Type B pancreatic cell (in vitro differentiated cells): ENCODE data around the gene COL9A3. TPM values are rescaled to one million over a fixed set of nuclear protein-coding genes. Genes with fewer than 3 reads are reported as not detected.
A peak's percentile ranks its signal among the peaks of the same experiment; 100 is the strongest.

Source experiments
- DNase-seq: peaks from one replicate; pipeline ENCODE4 v3.0.0; 2021; ENCODE audit warnings: mixed read lengths; ENCODE audit not compliant: unreplicated experiment; ENCODE audit errors: extremely low spot score
- H3K27ac Mint-ChIP-seq: 2 replicates; pipeline ENCODE4 v1.8.0; 2021; ENCODE audit warnings: mild to moderate bottlenecking, mixed read lengths
- H3K27me3 Mint-ChIP-seq: 2 replicates; pipeline ENCODE4 v1.8.0; 2021; ENCODE audit warnings: mixed read lengths
- H3K36me3 Mint-ChIP-seq: 2 replicates; pipeline ENCODE4 v1.8.0; 2021; ENCODE audit warnings: mixed read lengths
- H3K4me1 Mint-ChIP-seq: one replicate; pipeline ENCODE4 v1.8.0; 2021; ENCODE audit warnings: mixed read lengths; ENCODE audit not compliant: unreplicated experiment
- H3K4me3 Mint-ChIP-seq: 2 replicates; pipeline ENCODE4 v1.8.0; 2021; ENCODE audit warnings: mild to moderate bottlenecking, mixed read lengths
- H3K9me3 Mint-ChIP-seq: 2 replicates; pipeline ENCODE4 v1.8.0; 2021; ENCODE audit warnings: mixed read lengths
- total RNA-seq: library from RNA; stranded (reverse); gene quantifications from 2 replicates; pipeline ENCODE4 v1.2.1, GENCODE V29; 2021; ENCODE audit warnings: low replicate concordance
- TF ChIP-seq, protein P1 (sequence below): fragments of 200-600 bp; sonication (generic); conservative IDR thresholded peaks from 2 replicates; pipeline ENCODE4 v1.5.0; 2021; ENCODE audit warnings: antibody characterized with exemption, mild to moderate bottlenecking

COL9A3 gene
- total RNA-seq, 1 donor from 2014 or later: 21.2 TPM

- TF ChIP-seq, protein P1, sequence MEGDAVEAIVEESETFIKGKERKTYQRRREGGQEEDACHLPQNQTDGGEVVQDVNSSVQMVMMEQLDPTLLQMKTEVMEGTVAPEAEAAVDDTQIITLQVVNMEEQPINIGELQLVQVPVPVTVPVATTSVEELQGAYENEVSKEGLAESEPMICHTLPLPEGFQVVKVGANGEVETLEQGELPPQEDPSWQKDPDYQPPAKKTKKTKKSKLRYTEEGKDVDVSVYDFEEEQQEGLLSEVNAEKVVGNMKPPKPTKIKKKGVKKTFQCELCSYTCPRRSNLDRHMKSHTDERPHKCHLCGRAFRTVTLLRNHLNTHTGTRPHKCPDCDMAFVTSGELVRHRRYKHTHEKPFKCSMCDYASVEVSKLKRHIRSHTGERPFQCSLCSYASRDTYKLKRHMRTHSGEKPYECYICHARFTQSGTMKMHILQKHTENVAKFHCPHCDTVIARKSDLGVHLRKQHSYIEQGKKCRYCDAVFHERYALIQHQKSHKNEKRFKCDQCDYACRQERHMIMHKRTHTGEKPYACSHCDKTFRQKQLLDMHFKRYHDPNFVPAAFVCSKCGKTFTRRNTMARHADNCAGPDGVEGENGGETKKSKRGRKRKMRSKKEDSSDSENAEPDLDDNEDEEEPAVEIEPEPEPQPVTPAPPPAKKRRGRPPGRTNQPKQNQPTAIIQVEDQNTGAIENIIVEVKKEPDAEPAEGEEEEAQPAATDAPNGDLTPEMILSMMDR: no peak
- H3K27ac Mint-ChIP-seq: no peak overlapping the region
- no peaks in the 10 kb centered on the region for H3K9me3 Mint-ChIP-seq
- H3K27me3 Mint-ChIP-seq: peaks cover 16% of the 10 kb centered on the region
- DNase-seq: no peak
- H3K36me3 Mint-ChIP-seq: no peaks in the 10 kb centered on the region
- peaks cover 12% of the 10 kb centered on the region for H3K4me1 Mint-ChIP-seq
- peak overlapping the region; percentile 45 for H3K4me3 Mint-ChIP-seq
These were observed 1.2 kb downstream of the COL9A3 start for GRCh38 chr20:62817975-62818591.

DNA sequence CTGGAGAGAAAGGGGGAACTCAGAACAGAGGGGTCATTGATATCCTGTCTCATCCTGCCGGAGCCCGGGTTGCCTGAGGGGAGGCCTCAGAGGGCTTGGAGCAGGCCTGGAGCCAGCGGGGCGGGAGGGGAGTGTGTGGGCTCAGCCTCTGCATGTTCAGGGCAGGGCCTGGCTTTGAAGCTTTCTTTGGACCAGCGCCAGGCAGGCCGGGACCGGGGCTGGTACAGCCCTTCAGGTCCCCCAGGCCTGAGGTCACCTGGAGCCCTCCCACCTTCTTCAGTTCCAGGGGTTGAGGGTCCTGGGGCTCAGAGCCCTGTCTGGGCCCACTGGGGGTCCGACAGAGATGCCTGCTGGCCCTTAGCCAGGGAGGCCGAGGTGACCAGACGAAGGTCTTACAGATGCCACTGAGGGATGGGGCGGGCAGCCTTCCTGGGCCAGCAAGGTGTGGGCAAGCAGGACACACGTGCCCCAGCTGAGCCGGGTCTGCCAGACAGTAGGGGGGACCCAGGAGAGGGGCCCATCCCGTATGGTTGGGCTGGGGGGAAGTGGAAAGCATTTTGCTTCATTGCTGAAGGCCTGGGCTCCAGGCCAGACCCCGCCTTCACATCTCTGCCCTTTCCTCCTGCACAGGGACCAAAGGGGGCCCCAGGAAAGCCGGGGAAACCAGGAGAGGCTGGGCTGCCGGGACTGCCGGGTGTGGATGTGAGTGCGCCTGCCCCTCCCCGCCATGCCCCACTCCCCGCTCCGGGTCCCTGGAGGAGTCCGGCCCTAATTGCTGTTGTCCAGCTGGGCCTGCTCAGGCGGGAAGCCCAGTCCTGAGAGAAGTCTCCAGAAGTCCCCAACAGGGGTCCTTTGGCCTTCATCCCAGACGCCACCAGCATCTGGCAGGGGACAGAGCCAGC lies 2.0 kb downstream of the COL9A3 start:
- Mint-ChIP-seq H3K4me1 (peaks cover 12% of the 10 kb centered on the region), H3K27ac (no peak overlapping the region), H3K36me3 (no peaks in the 10 kb centered on the region), H3K27me3 (peaks cover 16% of the 10 kb centered on the region), H3K9me3 (no peaks in the 10 kb centered on the region), H3K4me3 (peak overlapping the region; percentile 45)
- no peak for DNase-seq
- TF ChIP-seq, protein P1: no peak

- TF ChIP-seq, protein P1: no peak
- no peaks in the 10 kb centered on the region for H3K9me3 Mint-ChIP-seq
- no peak overlapping the region for H3K4me3 Mint-ChIP-seq
- H3K36me3 Mint-ChIP-seq: no peaks in the 10 kb centered on the region
- H3K4me1 Mint-ChIP-seq: peaks cover 12% of the 10 kb centered on the region
- DNase-seq: no peak
- peaks cover 16% of the 10 kb centered on the region for H3K27me3 Mint-ChIP-seq
- H3K27ac Mint-ChIP-seq: no peak overlapping the region
These were observed 2.8 kb downstream of the COL9A3 start for GRCh38 chr20:62819494-62820174.

DNA sequence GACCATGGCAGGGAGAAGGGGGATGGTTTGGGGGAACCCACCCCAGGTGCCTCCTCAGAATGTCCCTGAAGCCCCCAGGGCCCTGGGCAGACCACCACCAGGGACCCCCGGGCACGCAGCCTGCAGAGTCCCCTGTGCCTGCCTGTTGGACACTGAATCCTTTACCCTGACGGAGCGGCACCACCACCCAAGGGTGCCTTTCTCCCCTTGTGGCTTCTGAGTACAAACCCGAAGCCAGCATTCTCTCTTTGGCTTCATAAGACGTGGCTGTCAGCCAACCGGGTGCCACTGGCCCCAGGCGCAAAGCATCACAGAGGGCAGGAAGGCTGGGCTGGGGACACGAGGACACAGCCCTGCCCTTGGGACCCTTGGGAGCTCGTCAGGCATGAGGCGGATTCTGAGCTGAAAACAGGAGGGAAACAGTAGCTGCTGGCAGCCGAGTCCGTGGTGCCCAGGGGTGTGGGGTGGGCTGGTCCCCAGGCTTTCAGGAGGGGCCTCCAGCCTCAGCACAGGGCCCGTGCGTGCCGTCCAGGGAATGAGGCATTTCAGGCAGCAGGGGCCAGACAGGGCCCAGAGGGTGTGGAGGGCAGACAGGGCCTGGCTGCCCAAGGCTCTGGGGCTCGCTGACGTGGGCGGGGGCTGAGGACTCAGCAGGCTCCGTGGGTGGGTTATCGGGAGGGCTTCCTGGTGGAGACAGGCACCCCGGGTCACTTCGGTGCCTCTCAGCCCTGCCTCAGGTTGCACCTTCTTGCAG lies 3.5 kb downstream of the COL9A3 start:
- TF ChIP-seq, protein P1: no peak
- Mint-ChIP-seq H3K4me3 (no peak overlapping the region), H3K27ac (no peak overlapping the region)

DNA sequence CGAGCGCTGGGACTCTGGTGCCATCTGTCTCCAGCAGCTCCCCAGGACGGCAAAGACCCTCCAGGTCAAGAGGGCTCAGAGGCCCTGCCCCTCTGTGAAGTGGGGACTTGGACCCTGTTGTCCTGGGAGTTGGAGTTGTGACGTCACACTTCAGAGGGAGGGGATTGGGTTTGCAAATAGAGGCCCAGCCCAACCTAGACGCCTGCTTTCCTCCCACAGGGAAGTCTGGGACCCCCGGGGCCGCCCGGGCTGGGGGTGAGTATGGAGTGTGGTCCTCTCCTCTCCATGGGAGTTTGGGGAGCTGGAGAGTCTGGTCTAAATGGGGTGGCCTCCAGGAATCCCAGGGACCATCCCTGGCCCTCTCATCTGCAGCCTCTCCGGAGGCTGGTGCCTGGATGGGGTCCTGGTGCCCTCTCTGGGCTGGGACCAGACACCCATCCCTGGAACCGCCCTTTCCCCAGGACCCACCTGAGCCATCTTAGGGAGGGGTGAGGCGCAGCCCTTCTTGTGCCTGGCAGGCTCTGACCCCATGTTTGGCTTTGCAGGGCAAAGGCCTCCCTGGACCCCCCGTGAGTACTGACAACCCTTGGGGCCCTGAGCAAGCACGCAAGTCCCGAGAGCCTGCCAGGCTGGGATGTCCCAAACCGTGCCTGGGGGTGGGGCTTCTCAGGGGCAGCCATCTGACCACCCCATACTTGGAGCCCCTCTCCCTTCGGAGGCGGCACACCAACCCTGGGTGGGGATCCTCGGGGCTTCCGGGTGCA lies 4.3 kb downstream of the COL9A3 start:
- TF ChIP-seq, protein P1: no peak
- Mint-ChIP-seq H3K27ac (no peak overlapping the region), H3K9me3 (no peaks in the 10 kb centered on the region), H3K4me3 (no peak overlapping the region), H3K27me3 (peaks cover 4% of the 10 kb centered on the region), H3K36me3 (no peaks in the 10 kb centered on the region), H3K4me1 (peaks cover 5% of the 10 kb centered on the region)
- DNase-seq: no peak

More for the DNA sequence above, 3.5 kb downstream of the COL9A3 start:
- Mint-ChIP-seq H3K36me3 (no peaks in the 10 kb centered on the region), H3K27me3 (peaks cover 12% of the 10 kb centered on the region), H3K4me1 (peaks cover 11% of the 10 kb centered on the region), H3K9me3 (no peaks in the 10 kb centered on the region)
- no peak for DNase-seq
